Astrocyte (in vitro differentiated cells and primary cell): Measurements from ENCODE around the gene ZNF526.

Experiments
- EZH2 ChIP-seq: IDR thresholded peaks from 2 replicates; pipeline ENCODE4 v1.6.1; 2012; ENCODE audit warnings: mild to moderate bottlenecking, low read length, inconsistent platforms; ENCODE audit not compliant: insufficient read depth
- TF ChIP-seq, protein P1 (sequence below): IDR thresholded peaks from 2 replicates; pipeline ENCODE4 v1.5.1; 2011; ENCODE audit warnings: low read depth, mild to moderate bottlenecking, inconsistent platforms, low read length, moderate library complexity; ENCODE audit not compliant: insufficient read depth

DNA sequence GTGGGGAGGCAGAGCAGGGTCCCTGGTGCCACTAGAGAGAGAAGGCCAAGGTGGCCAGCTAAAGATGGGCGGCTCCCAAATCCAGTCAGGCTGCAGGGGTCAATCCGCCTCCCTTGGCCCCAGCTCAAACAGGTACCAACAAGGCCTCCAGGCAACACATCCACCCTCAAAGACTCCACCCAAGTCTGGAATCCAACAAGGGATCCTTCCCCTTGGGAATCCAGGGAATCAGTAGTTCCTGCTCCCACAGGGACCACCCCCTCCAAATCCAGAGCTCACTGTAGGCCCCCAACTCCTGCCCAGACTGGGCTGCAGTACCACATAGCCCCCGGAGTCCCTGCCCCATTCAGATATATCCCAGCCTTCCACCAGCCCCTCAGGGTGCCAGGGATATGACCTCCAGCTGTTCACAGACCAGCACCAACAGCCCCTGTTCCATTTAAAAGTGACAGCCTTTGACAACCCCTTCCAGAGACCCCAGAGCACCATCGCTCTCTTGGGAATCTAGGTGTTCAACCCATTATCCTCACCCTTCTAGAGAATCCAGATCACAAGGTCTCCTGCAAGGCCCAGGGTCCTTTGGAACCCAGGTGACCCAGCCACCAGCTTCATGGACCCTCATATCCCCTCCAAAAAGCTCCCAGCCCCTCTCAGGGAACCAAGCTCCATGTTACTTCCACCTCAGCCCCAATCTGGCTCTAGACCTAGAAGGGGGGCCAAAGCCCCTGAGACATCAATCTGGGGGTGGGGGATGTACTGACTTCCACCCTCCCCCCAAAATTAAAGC, 31.7 kb downstream of the ZNF526 start:
- no peak for TF ChIP-seq EZH2
- TF ChIP-seq, protein P1, sequence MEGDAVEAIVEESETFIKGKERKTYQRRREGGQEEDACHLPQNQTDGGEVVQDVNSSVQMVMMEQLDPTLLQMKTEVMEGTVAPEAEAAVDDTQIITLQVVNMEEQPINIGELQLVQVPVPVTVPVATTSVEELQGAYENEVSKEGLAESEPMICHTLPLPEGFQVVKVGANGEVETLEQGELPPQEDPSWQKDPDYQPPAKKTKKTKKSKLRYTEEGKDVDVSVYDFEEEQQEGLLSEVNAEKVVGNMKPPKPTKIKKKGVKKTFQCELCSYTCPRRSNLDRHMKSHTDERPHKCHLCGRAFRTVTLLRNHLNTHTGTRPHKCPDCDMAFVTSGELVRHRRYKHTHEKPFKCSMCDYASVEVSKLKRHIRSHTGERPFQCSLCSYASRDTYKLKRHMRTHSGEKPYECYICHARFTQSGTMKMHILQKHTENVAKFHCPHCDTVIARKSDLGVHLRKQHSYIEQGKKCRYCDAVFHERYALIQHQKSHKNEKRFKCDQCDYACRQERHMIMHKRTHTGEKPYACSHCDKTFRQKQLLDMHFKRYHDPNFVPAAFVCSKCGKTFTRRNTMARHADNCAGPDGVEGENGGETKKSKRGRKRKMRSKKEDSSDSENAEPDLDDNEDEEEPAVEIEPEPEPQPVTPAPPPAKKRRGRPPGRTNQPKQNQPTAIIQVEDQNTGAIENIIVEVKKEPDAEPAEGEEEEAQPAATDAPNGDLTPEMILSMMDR = no peak
